ENCODE results near the gene USP54. TPM values are rescaled to one million over a fixed set of nuclear protein-coding genes. Genes with fewer than 3 reads are reported as not detected.
A peak's percentile ranks its signal among the peaks of the same experiment; 100 is the strongest.
"Not testable (repeated sequence)": the region's sequence is repeated elsewhere in the genome, so short reads cannot be mapped to it uniquely, and the experiment has no call there.

The USP54 gene
- total RNA-seq, 4 donors from 2014 or later: 159 to 315 (median 201) TPM

DNA sequence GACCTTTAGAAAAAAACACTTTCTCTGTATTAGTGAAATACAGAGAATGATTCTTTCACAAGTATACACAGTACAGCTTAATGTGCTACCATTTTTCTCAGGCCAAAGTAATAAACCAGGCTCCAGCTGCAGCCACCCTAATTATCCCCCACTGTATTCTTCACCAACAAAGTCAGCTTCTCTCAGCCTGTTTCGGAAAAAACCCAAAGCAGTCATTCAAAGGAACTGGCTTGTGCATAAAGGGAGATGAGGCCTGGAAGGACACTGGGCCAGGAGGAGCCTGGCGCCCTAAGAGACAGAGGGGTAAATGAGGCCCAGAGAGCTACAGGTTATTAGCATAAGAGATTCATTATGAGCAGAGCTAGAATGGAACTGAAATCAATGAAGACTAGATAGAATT is 9.2 kb downstream of the USP54 start:
- no peak for TF ChIP-seq CTCF (IDR thresholded peaks at IDR 0.05)
- TF ChIP-seq POLR2A (IDR thresholded peaks at IDR 0.05): no peak
- Histone ChIP-seq H3K9me3 (no peaks in the 10 kb centered on the region), H3K36me3 (no peaks in the 10 kb centered on the region), H3K4me1 (peaks cover 28 to 42% of the 10 kb centered on the region in 2 donors), H3K27me3 (no peaks in the 10 kb centered on the region), H3K27ac (peak overlapping the region in 2 of 3 donors; percentile 32 to 40), H3K4me3 (replicated peaks in 1 of 3) (no peak overlapping the region)
- 98 to 100% methylated on average over 2 of the region's 2 CpGs for WGBS, 2 donors
- intact Hi-C loops (cut with DNase I): no loop called here
- DNase-seq: no peak

GRCh38 chr10:73578927-73579326 is 12.2 kb downstream of the USP54 start:
- H3K4me3 ChIP-seq (replicated peaks in 1 of 3); H3K9me3 ChIP-seq; DNase-seq; intact Hi-C loops (cut with DNase I); H3K36me3 ChIP-seq; H3K27me3 ChIP-seq: not testable (repeated sequence)
- WGBS, 2 donors: 83 to 86% methylated on average over 6 of the region's 6 CpGs
- Histone ChIP-seq H3K4me1 (peaks cover 22 to 36% of the 10 kb centered on the region in 2 donors), H3K27ac (peak overlapping the region; percentile 85 to 97 (median 94))

GRCh38 chr10:73577788-73578187 is 13.4 kb downstream of the USP54 start:
- H3K27ac ChIP-seq: peak overlapping the region; percentile 94 to 97 (median 94)
- no peaks in the 10 kb centered on the region for H3K36me3 ChIP-seq
- no peak overlapping the region for H3K4me3 ChIP-seq (replicated peaks in 1 of 3)
- H3K27me3 ChIP-seq: no peaks in the 10 kb centered on the region
- H3K4me1 ChIP-seq: peaks cover 22 to 36% of the 10 kb centered on the region in 2 donors
- TF ChIP-seq CTCF (IDR thresholded peaks at IDR 0.05): no peak
- TF ChIP-seq POLR2A (IDR thresholded peaks at IDR 0.05): peak in 1 of 2 donors; percentile 96
- WGBS, 2 donors: 16 to 25% methylated on average over 1 of the region's 1 CpG
- no peaks in the 10 kb centered on the region for H3K9me3 ChIP-seq
- peak; percentile 95 to 96 for DNase-seq
- intact Hi-C loops (cut with DNase I): no loop called here

DNA sequence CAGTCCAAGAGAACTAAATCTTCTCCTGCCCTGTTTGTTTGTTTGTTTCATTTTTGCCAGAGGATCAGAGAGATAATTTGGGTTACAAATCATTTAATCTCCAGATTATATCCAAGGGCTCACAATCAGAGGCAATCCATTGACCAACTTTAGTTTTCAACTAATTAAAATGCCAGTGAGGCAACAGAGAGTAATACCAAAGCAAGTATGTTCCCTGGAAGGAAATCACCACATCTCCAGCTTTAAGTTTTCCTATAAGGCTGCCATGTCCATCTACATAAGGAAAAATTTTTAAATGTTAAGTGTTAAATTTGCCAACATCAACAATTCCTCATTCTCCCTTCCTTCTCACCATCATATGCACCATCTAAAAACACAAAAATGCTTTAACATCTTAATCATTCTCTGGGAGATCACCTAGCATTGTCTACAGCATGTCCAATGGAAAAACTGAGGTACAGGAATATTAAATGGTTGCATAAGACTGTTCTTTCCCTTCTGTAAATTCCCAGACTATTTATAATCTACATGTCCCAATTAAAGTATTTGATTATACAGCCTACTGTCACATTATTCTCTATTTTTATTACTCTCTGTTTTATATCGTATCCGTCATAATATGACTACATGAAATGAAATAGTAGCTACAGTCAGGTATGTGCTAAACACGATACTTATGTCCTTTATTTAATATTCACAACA is 14.1 kb downstream of the USP54 start:
- H3K27me3 ChIP-seq: no peaks in the 10 kb centered on the region
- no peak for DNase-seq
- H3K4me3 ChIP-seq (replicated peaks in 1 of 3): no peak overlapping the region
- H3K4me1 ChIP-seq: peaks cover 22 to 32% of the 10 kb centered on the region in 2 donors
- TF ChIP-seq CTCF (IDR thresholded peaks at IDR 0.05): no peak
- no peak for TF ChIP-seq POLR2A (IDR thresholded peaks at IDR 0.05)
- intact Hi-C loops (cut with DNase I): no loop called here
- 83 to 86% methylated on average over 3 of the region's 3 CpGs for WGBS, 2 donors
- no peaks in the 10 kb centered on the region for H3K36me3 ChIP-seq
- no peaks in the 10 kb centered on the region for H3K9me3 ChIP-seq
- H3K27ac ChIP-seq: peak overlapping the region; percentile 94 to 97 (median 94)

GRCh38 chr10:73576178-73576889 is 14.8 kb downstream of the USP54 start:
- peaks cover 17 to 30% of the 10 kb centered on the region in 2 donors for H3K4me1 ChIP-seq
- no peak for TF ChIP-seq CTCF (IDR thresholded peaks at IDR 0.05)
- peak; percentile 84 to 98 for TF ChIP-seq POLR2A (IDR thresholded peaks at IDR 0.05)
- peaks cover 0 to under 1% of the 10 kb centered on the region in 2 donors for H3K36me3 ChIP-seq
- DNase-seq: peak; percentile 51 to 55
- peak overlapping the region; percentile 29 to 39 (median 30) for H3K4me3 ChIP-seq (replicated peaks in 1 of 3)
- intact Hi-C loops (cut with DNase I): no loop called here
- no peaks in the 10 kb centered on the region for H3K9me3 ChIP-seq
- WGBS, 2 donors: 28 to 30% methylated on average over 4 of the region's 4 CpGs
- H3K27me3 ChIP-seq: no peaks in the 10 kb centered on the region
- peak overlapping the region; percentile 94 to 97 (median 94) for H3K27ac ChIP-seq

DNA sequence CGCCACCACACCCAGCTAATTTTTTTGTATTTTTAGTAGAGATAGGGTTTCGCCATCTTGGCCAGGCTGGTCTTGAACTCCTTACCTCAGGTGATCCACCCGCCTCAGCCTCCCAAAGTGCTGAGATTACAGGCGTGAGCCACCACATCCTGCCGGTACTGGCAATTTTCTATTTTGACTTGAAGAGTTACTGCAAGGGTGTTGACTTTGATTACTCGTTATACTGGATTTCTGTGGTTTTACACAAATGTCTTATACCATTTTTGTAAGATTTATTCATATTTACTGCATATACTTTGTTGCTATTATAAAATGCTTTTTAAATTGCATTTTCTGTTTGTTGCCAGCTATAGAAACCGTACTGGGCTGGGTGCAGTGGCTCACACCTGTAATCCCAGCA is 24.1 kb downstream of the USP54 start:
- intact Hi-C loops (cut with DNase I); DNase-seq; H3K9me3 ChIP-seq; H3K27me3 ChIP-seq; H3K27ac ChIP-seq; H3K4me3 ChIP-seq (replicated peaks in 1 of 3): not testable (repeated sequence)
- Histone ChIP-seq H3K36me3 (peaks cover 14 to 28% of the 10 kb centered on the region in 2 donors), H3K4me1 (peaks cover 13 to 16% of the 10 kb centered on the region in 2 donors)
- WGBS, 2 donors: 95 to 99% methylated on average over 7 of the region's 7 CpGs

Data from thyroid gland (tissue), 4 donors.